ENCODE measurements around the gene OLFML3. TPM values are rescaled to one million over a fixed set of nuclear protein-coding genes. Genes with fewer than 3 reads are reported as not detected.

The OLFML3 gene
- total RNA-seq, 1 experiment from 2014 or later: 7.0 TPM

DNA sequence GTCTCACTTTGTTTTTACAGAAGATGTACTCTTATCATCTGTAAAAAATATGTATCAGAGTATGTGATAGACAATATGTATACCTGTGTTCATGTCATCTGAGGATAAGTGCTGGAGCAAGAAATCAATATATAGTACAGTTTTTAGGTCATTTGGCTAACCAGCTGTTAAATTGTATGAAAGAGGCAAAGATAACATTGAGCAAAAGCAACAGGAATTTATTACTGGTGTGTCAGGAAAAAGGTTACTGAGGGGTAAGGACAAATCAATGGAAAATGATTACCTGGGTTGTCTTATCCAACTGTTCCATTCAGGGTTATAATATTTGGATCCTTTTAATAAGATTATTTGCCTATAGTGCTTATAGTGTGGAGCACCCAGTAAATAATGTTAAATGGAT, 45.3 kb upstream of the OLFML3 start:
- Histone ChIP-seq H3K36me3 (ENCODE audit: low read depth, low read length) (no peaks in the 10 kb centered on the region), H3K9me3 (ENCODE audit: low read length) (no peaks in the 10 kb centered on the region), H3K79me2 (ENCODE audit: low read length) (peaks cover 97% of the 10 kb centered on the region), H3K9me2 (replicated peaks; ENCODE audit: low read length) (no peaks in the 10 kb centered on the region), H3F3A (ENCODE audit: low read length, unreplicated experiment) (peaks cover 5% of the 10 kb centered on the region), H3K4me1 (ENCODE audit: insufficient read depth, low read length) (peaks cover 31% of the 10 kb centered on the region), H3K27me3 (ENCODE audit: low read length) (no peaks in the 10 kb centered on the region), H3K4me3 (ENCODE audit: low read length) (no peak overlapping the region), H2AFZ (ENCODE audit: low read length) (no peak overlapping the region), H3K4me2 (ENCODE audit: low read length) (no peak overlapping the region), H4K20me1 (ENCODE audit: low read length) (peaks cover 43% of the 10 kb centered on the region), H3K9ac (ENCODE audit: low read length) (no peak overlapping the region), H3K27ac (ENCODE audit: low read length) (no peak overlapping the region)
- ATAC-seq: no peak
- POLR2A ChIA-PET (ENCODE audit: unreplicated experiment): no interaction called here
- intact Hi-C loops (cut with micrococcal nuclease): no loop called here
- no TSS peak for BruUV-seq (replicated peaks)
- TF ChIP-seq EZH2 (IDR thresholded peaks at IDR 0.05; ENCODE audit: low read length, unreplicated experiment) (no peak), CTCF (conservative IDR thresholded peaks at IDR 0.05; ENCODE audit: low read depth, low read length) (no peak), EZH2phosphoT487 (IDR thresholded peaks at IDR 0.05; ENCODE audit: borderline replicate concordance, low read length) (no peak)
- DNase-seq: no peak
- CTCF ChIA-PET: no interaction called here

DNA sequence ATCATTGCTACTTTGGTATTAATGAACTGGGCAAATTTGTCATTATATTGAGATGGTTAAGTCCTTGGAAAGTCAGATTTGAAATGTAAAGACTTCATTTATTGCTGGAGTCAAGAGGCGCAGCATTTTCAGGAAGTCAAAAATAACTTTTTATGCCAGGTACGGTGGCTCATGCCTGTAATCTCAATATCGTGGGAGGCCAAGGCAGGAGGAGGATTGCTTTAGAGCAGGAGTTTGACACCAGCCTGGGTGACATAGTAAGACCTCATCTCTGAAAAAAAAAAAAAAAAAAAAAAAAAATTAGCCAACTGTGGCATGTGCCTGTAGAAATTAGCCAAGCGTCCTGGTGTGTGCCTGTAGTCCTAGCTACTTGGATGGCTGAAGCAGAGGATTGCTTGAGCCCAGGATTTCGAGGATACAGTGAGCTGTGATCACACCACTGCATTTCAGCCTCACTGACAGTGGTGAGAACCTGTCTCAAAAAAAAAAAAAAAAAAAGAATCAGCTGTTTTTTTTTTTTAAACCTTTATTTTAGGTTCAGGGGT, 44.7 kb upstream of the OLFML3 start:
- H3K27me3 ChIP-seq (ENCODE audit: low read length): no peaks in the 10 kb centered on the region
- ChIA-PET POLR2A (ENCODE audit: unreplicated experiment) (no interaction called here), CTCF (no interaction called here)
- intact Hi-C loops (cut with micrococcal nuclease): no loop called here
- no peak for DNase-seq
- H3F3A ChIP-seq (ENCODE audit: low read length, unreplicated experiment): peaks cover 5% of the 10 kb centered on the region
- no peak for TF ChIP-seq EZH2 (IDR thresholded peaks at IDR 0.05; ENCODE audit: low read length, unreplicated experiment)
- TF ChIP-seq EZH2phosphoT487 (IDR thresholded peaks at IDR 0.05; ENCODE audit: borderline replicate concordance, low read length): no peak
- no peak for TF ChIP-seq CTCF (conservative IDR thresholded peaks at IDR 0.05; ENCODE audit: low read depth, low read length)
- no peak overlapping the region for H2AFZ ChIP-seq (ENCODE audit: low read length)
- no peak overlapping the region for H3K4me3 ChIP-seq (ENCODE audit: low read length)
- no peak overlapping the region for H3K4me2 ChIP-seq (ENCODE audit: low read length)
- H3K9me3 ChIP-seq (ENCODE audit: low read length): no peaks in the 10 kb centered on the region
- BruUV-seq (replicated peaks): no TSS peak
- no peaks in the 10 kb centered on the region for H3K36me3 ChIP-seq (ENCODE audit: low read depth, low read length)
- H4K20me1 ChIP-seq (ENCODE audit: low read length): peaks cover 49% of the 10 kb centered on the region
- peaks cover 36% of the 10 kb centered on the region for H3K4me1 ChIP-seq (ENCODE audit: insufficient read depth, low read length)
- H3K79me2 ChIP-seq (ENCODE audit: low read length): peaks cover 100% of the 10 kb centered on the region
- no peak overlapping the region for H3K9ac ChIP-seq (ENCODE audit: low read length)
- H3K9me2 ChIP-seq (replicated peaks; ENCODE audit: low read length): no peaks in the 10 kb centered on the region
- ATAC-seq: no peak
- H3K27ac ChIP-seq (ENCODE audit: low read length): no peak overlapping the region

DNA sequence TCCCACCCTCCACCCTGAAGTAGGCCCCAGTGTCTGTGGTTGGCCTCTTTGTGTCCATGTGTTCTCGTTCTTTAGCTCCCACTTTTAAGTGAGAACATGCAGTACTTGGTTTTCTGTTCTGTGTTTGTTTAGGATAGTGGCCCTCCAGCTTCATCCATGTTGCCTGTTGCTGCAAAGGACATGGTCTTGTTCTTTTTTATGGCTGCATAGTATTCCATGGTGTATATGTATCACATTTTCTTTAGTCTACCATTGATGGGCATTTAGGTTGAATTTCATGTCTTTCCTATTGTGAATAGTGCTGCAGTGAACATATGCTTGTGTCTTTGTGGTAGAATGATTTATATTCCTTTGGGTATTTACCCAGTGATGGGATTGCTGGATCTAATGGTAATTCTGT, 44.1 kb upstream of the OLFML3 start:
- Histone ChIP-seq H3F3A (ENCODE audit: low read length, unreplicated experiment) (peaks cover 5% of the 10 kb centered on the region), H3K36me3 (ENCODE audit: low read depth, low read length) (no peaks in the 10 kb centered on the region), H3K27ac (ENCODE audit: low read length) (no peak overlapping the region), H3K79me2 (ENCODE audit: low read length) (peaks cover 100% of the 10 kb centered on the region), H4K20me1 (ENCODE audit: low read length) (peaks cover 52% of the 10 kb centered on the region), H3K4me1 (ENCODE audit: insufficient read depth, low read length) (peaks cover 38% of the 10 kb centered on the region), H3K4me2 (ENCODE audit: low read length) (no peak overlapping the region), H3K27me3 (ENCODE audit: low read length) (no peaks in the 10 kb centered on the region), H3K9me3 (ENCODE audit: low read length) (no peaks in the 10 kb centered on the region), H3K9me2 (replicated peaks; ENCODE audit: low read length) (no peaks in the 10 kb centered on the region), H2AFZ (ENCODE audit: low read length) (no peak overlapping the region), H3K9ac (ENCODE audit: low read length) (no peak overlapping the region), H3K4me3 (ENCODE audit: low read length) (no peak overlapping the region)
- no peak for DNase-seq
- TF ChIP-seq EZH2phosphoT487 (IDR thresholded peaks at IDR 0.05; ENCODE audit: borderline replicate concordance, low read length) (no peak), EZH2 (IDR thresholded peaks at IDR 0.05; ENCODE audit: low read length, unreplicated experiment) (no peak), CTCF (conservative IDR thresholded peaks at IDR 0.05; ENCODE audit: low read depth, low read length) (no peak)
- BruUV-seq (replicated peaks): no TSS peak
- CTCF ChIA-PET: no interaction called here
- ATAC-seq: no peak
- intact Hi-C loops (cut with micrococcal nuclease): no loop called here
- POLR2A ChIA-PET (ENCODE audit: unreplicated experiment): no interaction called here

Data from PC-3 (cell line).